K562 (cell line): ENCODE measurements around the gene CRADD. TPM values are rescaled to one million over a fixed set of nuclear protein-coding genes. Genes with fewer than 3 reads are reported as not detected.

Experiments used
- ATF7 ChIP-seq: fragments of 450-650 bp; IDR thresholded peaks from 2 replicates; pipeline ENCODE4 v1.7.1; 2014; ENCODE audit warnings: mild to moderate bottlenecking, moderate library complexity
- CHAMP1 ChIP-seq: fragments of 450-650 bp; IDR thresholded peaks from 2 replicates; pipeline ENCODE4 v1.6.1; 2016; ENCODE audit warnings: mild to moderate bottlenecking
- ELF4 ChIP-seq: fragments of 450-650 bp; formaldehyde crosslinking; IDR thresholded peaks from 2 replicates; pipeline ENCODE4 v1.4.0; 2022; ENCODE audit warnings: missing genetic modification characterization
- JUNB ChIP-seq: fragments of 450-650 bp; formaldehyde crosslinking; conservative IDR thresholded peaks from 2 replicates; pipeline ENCODE4 v1.4.0; 2020; ENCODE audit warnings: mild to moderate bottlenecking
- MAFG ChIP-seq: fragments of 450-650 bp; conservative IDR thresholded peaks from 2 replicates; pipeline ENCODE4 v1.6.1; 2016; ENCODE audit warnings: missing genetic modification characterization, missing compliant biosample characterization
- OTX1 ChIP-seq: fragments of 450-650 bp; formaldehyde crosslinking; IDR thresholded peaks from 2 replicates; pipeline ENCODE4 v1.4.0; 2022; ENCODE audit warnings: mild to moderate bottlenecking
- PRDM10 ChIP-seq: fragments of 450-650 bp; IDR thresholded peaks from 2 replicates; pipeline ENCODE4 v1.6.1; 2018; ENCODE audit not compliant: partially characterized antibody
- TAL1 ChIP-seq: fragments of 450-650 bp; IDR thresholded peaks from 2 replicates; pipeline ENCODE4 v1.6.1; 2016; ENCODE audit warnings: mild to moderate bottlenecking
- THRA ChIP-seq: fragments of 450-650 bp; IDR thresholded peaks from 2 replicates; pipeline ENCODE4 v1.6.1; 2017; ENCODE audit warnings: mild to moderate bottlenecking, moderate library complexity
- TSHZ1 ChIP-seq: fragments of 250-450 bp; sonication (Bioruptor Pico); IDR thresholded peaks from 2 replicates; pipeline ENCODE4 v1.4.0; 2020; ENCODE audit warnings: mild to moderate bottlenecking, moderate library complexity
- UBTF ChIP-seq, 2 experiments: IDR thresholded peaks; 2 replicates each; pipeline ENCODE4 v1.6.1; 2012; ENCODE audit warnings: improper control_type of control experiment in 2 of 2, low read depth in 2 of 2, low read length in 2 of 2, borderline replicate concordance in 1 of 2
- polyA plus RNA-seq, 8 experiments: library from polyadenylated mRNA; depleted of rRNA in 4 of 8; stranded (reverse) in 5 of 8; unstranded in 3 of 8; fragments of >200 nt; fragmentation: Nextera tagmentation in 2 of 8; fragmentation: Illumina TruSeq in 1 of 8; extraction: Ambion mirVana in 2 of 8; extraction: Trizol in 1 of 8; gene quantifications; 2 replicates each; pipeline versions ENCODE4 v1.2.1 to v1.2.3, GENCODE V29; 2011 to 2014; ENCODE audit warnings: inconsistent platforms in 1 of 8, missing spikeins in 1 of 8
- total RNA-seq, 7 experiments: library from RNA; depleted of rRNA in 6 of 7; stranded (reverse); fragments of >200 nt in 6 of 7; fragmentation: Illumina TruSeq in 2 of 7; extraction: Trizol in 2 of 7; gene quantifications; 2 replicates each; pipeline versions ENCODE4 v1.2.1 to v1.2.3, GENCODE V29; 2011 to 2021; ENCODE audit warnings: low replicate concordance in 1 of 7

Gene CRADD
- total and polyA plus RNA-seq, 9 of the 15 experiments (the other 6 are each of a cell fraction or from before 2014, with no cell fraction given), result 20.5 to 41.1 (median 25.9) TPM

GRCh38 chr12:93912086-93912733, 235.0 kb downstream of the CRADD start (continued):
- peak; percentile 26; the same call in 1 of the 2 replicates for TF ChIP-seq TSHZ1 (CRISPR knock-in tag)
- no peak; the same call in 1 of the 2 replicates for TF ChIP-seq CHAMP1
- TF ChIP-seq PRDM10, result peak; percentile 55
- TF ChIP-seq OTX1 (CRISPR knock-in tag), result 0 out of 2 replicates have a peak, but pooled peaks have one; percentile 29
- TF ChIP-seq JUNB (CRISPR knock-in tag), result 0 out of 2 replicates have a peak, but pooled peaks have one; percentile 41
- TF ChIP-seq TAL1, result peak; percentile 50
- TF ChIP-seq MAFG (tag), result 0 out of 2 replicates have a peak, but pooled peaks have one; percentile 9
- no peak for TF ChIP-seq UBTF (IDR thresholded peaks at IDR 0.05; ENCODE audit: borderline replicate concordance in 1 of 2, low read depth in 2 of 2, low read length in 2 of 2)
- TF ChIP-seq ELF4, result 0 out of 2 replicates have a peak, but pooled peaks have one; percentile 23
- TF ChIP-seq THRA, result no peak
- TF ChIP-seq ATF7, result peak; percentile 93
